ENCODE measurements around the gene KNDC1.

The KNDC1 gene

DNA sequence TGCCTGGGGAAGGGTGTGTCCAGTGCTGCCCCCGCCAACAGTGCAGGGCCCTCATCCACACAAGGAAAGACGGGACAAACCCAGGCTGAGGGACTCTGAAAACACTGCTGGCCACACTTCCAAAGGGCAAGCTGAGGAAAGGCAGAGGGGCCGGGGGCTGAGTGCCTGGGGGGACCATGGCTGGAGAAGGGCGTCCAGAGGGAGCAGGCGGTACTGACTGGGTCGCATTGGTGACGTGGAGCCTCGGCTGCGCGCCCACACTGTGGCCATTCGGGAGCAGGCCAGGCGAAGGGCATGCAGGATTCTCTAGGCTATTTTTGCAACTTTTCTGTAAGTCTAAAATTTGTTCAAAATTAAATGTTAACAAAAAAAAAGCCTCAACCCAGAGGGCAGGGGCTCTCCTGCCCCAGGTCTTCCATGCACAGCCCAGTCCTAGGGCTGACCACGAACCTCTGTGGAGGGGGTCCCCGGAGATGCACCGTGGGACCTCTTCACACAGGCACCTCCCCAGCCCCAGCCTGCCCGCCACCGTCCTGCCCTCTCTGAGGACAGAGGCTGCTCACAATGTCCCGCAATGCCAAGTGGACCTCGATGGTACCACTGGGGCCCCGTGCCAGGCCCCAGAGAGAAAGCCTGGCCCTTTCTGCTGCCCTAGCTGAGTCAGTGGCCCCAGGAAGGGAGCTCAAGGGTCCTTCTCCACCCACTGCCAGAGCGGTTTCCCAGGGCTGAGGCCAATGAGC, 106.2 kb downstream of the KNDC1 start:
- no peak for DNase-seq

DNA sequence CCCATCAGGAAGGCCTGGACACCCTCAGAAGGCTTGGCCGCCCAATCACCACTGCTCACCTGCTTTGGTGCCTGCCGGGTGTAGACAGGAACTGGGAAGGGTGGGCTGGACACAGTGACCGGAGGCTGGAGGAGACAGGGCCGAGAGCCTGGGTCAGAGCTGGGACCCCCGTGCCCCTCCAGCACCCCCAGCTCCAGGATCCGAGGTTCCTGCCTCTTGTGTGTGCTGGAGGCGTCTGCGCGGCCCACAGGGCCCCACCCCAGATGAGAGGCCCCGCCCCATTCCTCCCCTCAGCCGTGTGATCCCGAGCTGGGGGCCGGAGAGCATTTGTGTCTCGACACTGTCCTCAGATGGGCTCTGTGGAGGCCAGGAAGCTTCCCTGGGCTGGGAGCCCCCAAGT, 107.3 kb downstream of the KNDC1 start:
- DNase-seq: no peak

DNA sequence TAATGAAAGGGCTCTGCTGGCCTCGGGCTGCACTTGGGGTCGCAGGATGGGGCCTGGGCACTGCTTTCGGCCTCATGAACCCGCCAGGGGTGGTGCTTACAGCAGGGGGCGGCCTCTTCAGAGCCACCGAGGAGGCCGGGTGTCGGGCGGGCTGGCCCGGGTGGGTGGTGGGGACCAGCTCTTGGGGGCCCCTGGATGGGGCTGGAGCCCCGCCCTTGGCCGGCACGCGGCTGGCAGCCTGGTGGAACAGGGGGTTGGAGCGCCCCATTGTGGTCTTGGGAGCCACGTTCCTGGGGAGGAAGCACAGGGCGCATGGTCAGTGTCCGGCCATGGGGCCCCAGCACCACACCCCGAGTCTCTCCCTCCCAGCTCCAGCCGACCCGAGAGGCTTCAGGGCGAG, 107.8 kb downstream of the KNDC1 start:
- DNase-seq: no peak

DNA sequence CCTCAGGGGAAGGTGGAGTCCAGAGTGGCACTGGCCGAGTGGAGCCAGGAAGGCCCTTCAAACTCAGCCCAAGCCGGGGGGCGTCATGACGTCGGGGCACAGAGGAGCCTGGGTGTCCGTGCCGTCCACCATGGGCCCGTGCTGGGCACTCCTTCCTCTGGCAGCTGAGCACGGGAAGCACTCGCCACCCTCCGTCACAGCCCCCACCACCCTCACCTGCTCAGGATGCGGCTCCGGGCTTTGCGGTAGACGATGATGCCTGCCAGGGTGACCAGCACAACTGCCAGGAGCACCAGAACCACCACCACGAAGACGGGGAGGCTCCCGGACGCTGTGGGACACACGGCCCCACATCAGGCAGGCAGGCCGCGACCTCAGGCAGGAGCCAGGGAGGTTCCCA, 108.5 kb downstream of the KNDC1 start:
- DNase-seq: no peak

DNA sequence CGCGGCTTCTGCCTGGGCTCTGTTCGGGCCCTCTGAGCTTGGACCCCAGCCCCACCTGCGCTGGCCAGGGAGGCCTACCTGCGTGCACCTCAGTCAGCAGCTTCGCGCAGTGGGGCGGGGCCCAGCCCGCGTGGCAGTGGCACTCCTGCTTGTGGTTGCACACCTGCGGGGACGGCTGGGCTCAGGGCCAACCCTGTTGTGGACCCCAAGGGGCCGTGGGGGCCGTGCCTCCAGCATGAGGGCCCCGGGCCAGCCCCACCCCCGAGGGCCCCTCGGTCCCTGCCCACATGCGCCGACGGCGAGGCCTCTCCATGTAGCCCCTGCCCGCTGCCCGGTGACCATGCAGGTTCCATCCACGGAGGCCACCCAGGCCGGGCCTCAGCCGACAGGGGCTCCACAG, 109.3 kb downstream of the KNDC1 start:
- no peak for DNase-seq

DNA sequence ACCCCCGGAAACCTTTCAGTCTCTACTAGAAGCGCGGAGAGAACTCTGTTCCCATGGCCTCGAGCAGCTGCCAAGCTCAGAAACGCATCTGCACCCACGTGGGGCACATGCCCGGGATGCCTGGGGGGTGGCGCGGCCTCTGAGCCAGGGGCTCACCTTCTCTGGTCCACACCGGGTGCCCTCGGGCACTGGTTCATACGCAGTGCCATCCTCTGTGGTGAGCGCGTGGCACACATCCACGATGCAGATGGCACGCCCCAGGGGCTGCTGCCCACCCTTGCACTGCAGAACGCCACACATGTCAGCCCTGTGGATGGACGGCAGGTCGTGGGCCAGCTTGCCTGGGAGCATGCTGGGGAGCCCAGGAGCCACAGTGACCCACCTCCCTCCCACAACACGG, 110.2 kb downstream of the KNDC1 start:
- DNase-seq: no peak

DNA sequence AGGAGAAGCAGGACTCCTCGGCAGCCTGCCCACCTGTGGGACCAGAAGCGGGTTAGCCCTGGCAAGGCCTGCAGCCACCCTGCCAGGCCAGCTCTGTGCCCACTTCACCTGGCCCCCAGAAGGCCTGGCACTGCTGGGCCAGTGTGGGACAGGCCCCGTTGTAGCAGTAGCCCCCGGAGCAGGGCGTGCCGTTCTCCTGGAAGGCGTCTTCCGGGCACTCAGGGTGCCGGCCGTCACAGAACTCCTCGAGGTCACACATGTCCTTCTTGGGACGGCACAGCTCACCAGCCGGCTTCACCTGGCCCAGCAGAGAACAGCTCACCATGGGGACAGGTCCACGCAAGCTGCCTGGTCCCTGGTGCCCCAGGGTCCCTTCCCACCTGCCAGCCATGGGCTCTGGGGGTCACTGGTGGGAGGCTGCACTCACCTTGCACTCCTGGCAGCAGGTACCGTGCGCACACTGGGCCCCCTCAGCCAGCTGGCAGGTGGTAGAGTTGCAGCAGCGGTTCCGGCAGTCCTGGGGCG, 110.8 kb downstream of the KNDC1 start:
- no peak for DNase-seq

DNA sequence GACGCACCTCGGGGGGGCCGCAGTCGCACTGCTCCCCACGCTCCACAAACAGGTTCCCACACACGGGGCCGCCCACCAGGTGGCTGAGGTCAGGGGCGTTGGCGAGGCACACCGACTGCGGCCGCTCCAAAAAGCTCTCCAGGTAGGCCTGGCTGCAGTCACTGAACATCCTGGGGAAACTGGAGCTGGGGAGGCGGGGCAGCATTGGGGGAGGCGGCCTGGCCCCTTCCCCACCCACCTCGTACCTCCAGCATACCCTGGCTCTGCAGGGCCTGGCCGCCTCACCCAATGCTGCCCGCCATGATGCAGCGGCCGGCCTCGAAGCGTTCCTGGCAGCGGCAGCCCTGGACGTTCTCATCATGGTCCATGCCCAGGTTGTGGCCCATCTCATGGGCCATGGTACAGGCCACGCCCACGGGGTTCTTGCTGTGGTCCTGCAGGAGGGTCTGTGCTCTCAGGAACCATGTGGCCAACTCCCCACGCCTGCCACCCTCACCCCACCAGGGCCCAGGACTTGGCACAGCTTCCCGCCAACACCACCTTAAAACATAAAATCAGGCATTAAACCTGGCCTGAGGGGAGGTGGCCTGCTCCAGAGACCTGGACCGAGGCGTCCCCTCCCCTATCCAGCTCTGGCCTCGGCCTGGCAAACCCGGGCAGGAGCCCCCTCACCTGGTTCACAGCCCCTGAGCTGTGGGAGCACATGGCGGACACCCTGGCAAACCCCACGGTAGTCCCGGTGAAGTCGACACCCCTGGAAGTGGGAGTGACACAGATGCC, 111.7 kb downstream of the KNDC1 start:
- no peak for DNase-seq

DNA sequence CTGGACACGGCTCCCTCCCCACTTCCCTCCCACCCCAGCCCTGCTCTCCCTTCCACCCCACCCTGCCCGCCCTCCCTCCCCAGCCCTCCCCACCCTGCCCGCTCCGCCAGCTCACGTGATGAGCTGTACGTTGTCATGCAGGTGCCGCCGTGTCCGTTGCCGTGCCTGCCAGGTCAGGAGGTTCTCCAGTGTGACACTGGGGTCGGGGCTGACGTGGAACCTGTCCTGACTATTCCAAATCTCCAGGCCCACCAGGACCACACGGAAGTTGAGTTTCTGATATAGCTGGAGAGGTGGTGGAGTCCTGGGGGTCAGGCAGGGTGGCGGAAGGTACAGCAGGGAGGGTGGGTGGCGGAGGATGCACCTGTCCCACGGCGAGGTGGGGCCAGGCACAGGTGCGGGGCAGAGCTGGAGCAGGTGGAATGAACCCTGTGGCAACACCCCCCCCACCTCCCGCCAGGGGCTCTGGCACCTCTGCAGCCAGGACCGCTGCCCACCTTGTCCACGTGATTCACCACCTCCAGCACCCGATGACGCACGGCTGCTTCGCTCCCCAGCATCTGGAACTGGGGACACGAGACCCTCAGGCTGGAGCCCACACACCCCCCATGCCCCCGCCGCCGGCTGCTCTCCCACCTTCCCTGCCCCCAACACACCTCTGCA, 112.4 kb downstream of the KNDC1 start:
- no peak for DNase-seq

DNA sequence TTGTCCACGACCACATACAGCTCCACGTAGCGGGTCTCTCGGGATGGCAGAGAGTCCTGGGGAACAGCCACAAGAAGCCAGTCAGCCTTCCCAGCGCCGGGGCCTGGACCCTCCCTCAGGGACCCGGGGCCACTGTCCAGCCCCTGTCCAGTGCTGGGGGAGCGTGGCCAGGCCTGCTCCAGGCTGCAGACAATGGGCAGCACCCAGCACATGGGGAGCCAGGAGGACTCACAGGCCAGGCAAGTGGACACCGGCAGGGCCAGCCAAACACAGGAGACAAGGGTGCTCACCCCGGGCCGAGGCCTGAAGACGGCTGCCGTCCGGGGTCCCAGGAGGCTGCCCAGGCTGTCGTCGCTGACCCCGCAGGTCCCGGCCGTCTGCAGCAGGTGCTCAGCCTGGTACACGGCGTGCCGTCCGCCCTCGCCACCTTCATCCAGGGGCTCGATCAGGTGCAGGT, 113.0 kb downstream of the KNDC1 start:
- no peak for DNase-seq

DNA sequence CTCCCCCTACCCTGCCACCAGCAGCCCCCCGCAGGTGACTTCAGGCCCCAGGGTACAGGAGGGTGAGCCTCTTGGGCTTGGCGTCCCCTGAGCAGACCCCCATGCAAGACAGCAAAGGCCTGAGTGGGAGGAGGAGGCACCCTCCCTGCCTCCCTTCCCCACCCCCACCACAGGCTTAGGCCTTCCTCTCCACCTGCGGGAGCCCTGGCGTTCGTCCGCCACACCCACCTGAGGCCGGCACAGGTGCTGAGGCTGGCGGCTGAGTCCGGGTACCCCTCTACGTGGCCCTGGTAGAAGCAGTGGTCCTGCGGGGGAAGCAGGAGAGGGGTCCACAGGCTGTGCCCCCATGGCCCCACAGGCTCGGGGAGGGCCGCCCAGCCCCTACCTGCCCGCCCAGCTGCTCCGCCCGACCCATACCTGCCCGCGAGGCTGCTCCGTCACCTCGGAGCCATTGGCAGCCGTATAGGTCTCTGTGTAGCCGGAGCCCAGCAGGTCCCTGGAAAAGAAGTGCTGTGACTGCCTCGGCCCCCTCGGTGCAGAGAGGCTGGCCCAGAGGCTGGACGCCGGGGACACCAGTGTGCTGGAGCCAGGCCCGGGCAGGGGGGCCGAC, 113.6 kb downstream of the KNDC1 start:
- DNase-seq: no peak

DNA sequence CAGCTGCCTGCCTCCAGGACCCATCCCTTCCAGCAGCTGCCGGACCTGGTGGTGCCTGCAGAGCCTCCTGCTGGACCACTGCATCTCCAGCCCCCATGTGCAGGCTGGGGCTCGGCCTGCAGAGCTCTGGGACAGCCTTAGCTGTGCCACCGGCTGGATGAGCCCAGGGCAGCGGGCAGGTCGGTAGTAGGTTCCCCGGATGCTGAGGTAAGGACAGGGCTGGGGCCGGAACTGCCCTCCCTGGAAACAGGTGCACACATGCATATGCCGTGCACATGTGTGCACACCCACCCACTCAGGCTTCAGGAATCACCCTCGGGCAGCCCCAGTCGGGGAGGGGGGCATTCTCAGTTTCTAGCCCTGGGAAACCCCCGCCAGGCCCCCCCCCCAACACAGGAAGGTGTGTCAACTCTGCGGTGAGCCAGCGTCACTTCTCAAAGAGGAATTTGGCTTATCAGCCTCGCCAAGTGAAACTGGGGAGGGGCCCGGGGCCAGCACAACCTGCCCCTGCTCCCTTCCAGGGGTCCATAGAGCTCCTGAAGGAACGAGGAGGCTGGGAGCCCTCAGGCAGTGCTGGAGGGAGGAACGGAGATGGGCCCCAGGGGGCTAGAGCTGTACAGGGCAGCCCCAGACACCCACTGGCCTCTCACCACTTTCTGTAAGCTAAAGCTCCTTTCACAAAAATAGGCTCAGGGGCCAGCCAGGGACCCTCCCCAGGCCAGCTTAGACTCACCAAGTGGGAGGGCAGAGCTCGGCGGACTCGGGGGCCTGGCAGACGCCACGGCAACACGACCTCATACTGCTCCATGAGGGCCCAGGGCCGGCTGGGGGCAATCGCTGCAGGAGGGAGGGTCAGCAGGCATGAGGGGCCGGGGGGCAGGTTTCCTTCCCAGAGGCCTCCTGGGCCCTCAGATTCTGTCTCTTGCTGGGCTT, 115.0 kb downstream of the KNDC1 start:
- peak; percentile 84 for DNase-seq

DNA sequence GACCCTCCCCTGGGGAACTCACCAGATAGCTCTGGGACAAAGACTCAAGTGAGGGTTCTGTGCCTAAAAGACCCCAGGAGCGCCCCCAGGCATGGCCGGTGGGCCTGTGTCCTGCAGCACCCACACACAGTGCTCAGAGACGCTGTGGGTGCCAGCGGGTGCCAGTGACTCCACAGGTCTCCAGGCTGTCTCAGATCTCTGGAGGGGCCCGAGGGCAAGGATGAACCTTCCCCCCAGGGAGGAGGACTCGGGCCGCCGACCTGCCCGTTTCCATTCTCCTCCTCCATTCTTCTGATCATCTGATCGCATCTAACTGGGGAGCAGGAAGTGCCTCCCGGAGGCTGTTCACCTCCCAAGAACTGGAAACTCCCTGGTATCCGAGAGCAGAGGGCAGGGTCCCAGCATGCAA, 115.7 kb downstream of the KNDC1 start:
- peak; percentile 70 for DNase-seq
